ENCODE data around the gene EFNA5.

GRCh38 chr5:107464416-107464815, 206.3 kb downstream of the EFNA5 start:
- TF ChIP-seq OSR1 (CRISPR knock-in tag; IDR thresholded peaks at IDR 0.05) (no peak), PATZ1 (CRISPR knock-in tag; IDR thresholded peaks at IDR 0.05; ENCODE audit: borderline replicate concordance) (no peak)
